CD4-positive, CD25-positive, alpha-beta regulatory T cell (primary cell): ENCODE data around the gene TUBB4B. TPM values are rescaled to one million over a fixed set of nuclear protein-coding genes. Genes with fewer than 3 reads are reported as not detected.
"Not testable (repeated sequence)": the region's sequence is repeated elsewhere in the genome, so short reads cannot be mapped to it uniquely, and the experiment has no call there.

Source experiments
- ATAC-seq, 2 donors: fragments of 150-1000 bp; cut with Tn5 transposase; one replicate each; pipeline ENCODE4 v1.10.0; 2021; ENCODE audit warnings: low read depth in 2 of 2, moderate number of reproducible peaks in 2 of 2, moderate library complexity in 1 of 2
- DNase-seq, 3 donors: peaks; one replicate each; pipeline versions ENCODE4 v3.0.0 to v3.0.0-alpha.2; 2012 to 2022; ENCODE audit warnings: mixed read lengths in 1 of 3
- H3K27ac ChIP-seq: one replicate; pipeline ENCODE4 v1.7.0; 2013; ENCODE audit warnings: mild to moderate bottlenecking, low read length; ENCODE audit not compliant: insufficient read depth, poor library complexity, severe bottlenecking
- H3K27me3 ChIP-seq: one replicate; pipeline ENCODE4 v1.7.0; 2013; ENCODE audit warnings: low read length; ENCODE audit not compliant: control insufficient read depth, insufficient read depth
- H3K36me3 ChIP-seq: one replicate; pipeline ENCODE4 v1.7.0; 2013; ENCODE audit warnings: mild to moderate bottlenecking, low read length, moderate library complexity; ENCODE audit not compliant: control insufficient read depth, insufficient read depth
- H3K4me1 ChIP-seq: 2 replicates; pipeline ENCODE4 v1.7.0; 2013; ENCODE audit warnings: mild to moderate bottlenecking, low read length; ENCODE audit not compliant: insufficient read depth, control insufficient read depth, poor library complexity, severe bottlenecking
- H3K4me3 ChIP-seq: one replicate; pipeline ENCODE4 v1.7.0; 2013; ENCODE audit warnings: low read depth, mild to moderate bottlenecking, low read length, moderate library complexity
- H3K9me3 ChIP-seq, 2 experiments: 1 replicate in 1 of 2; 2 replicates in 1 of 2; pipeline ENCODE4 v1.7.0; 2013; ENCODE audit warnings: low read length in 2 of 2, mild to moderate bottlenecking in 1 of 2, moderate library complexity in 1 of 2; ENCODE audit not compliant: control insufficient read depth in 2 of 2
- H3K27ac Mint-ChIP-seq, 3 donors: one replicate each; pipeline ENCODE4 v1.8.0; 2020 to 2022; ENCODE audit warnings: mild to moderate bottlenecking in 3 of 3, mixed read lengths in 3 of 3, moderate library complexity in 2 of 3
- H3K27me3 Mint-ChIP-seq: one replicate; pipeline ENCODE4 v1.8.0; 2022; ENCODE audit warnings: mild to moderate bottlenecking, mixed read lengths
- H3K36me3 Mint-ChIP-seq: one replicate; pipeline ENCODE4 v1.8.0; 2020; ENCODE audit warnings: mixed read lengths
- H3K4me1 Mint-ChIP-seq, 4 donors: one replicate each; pipeline ENCODE4 v1.8.0; 2020 to 2022; ENCODE audit warnings: mixed read lengths in 4 of 4, mild to moderate bottlenecking in 1 of 4
- H3K4me3 Mint-ChIP-seq, 4 donors: one replicate each; pipeline ENCODE4 v1.8.0; 2020 to 2022; ENCODE audit warnings: mild to moderate bottlenecking in 4 of 4, mixed read lengths in 4 of 4, moderate library complexity in 3 of 4
- H3K9me3 Mint-ChIP-seq, 7 donors: one replicate each; pipeline ENCODE4 v1.8.0; 2020 to 2022; ENCODE audit warnings: mixed read lengths in 7 of 7, mild to moderate bottlenecking in 3 of 7, moderate library complexity in 2 of 7
- polyA plus RNA-seq, 4 donors: library from polyadenylated mRNA; unstranded; fragments of 300-500 nt; fragmentation: Illumina TruSeq; gene quantifications; one replicate each; pipeline ENCODE4 v1.2.3, GENCODE V29; 2021
- total RNA-seq: library from RNA; stranded (reverse); gene quantifications from one replicate; pipeline ENCODE4 v1.2.3, GENCODE V29; 2022

TUBB4B gene
- total and polyA plus RNA-seq, 5 donors from 2014 or later: 56.7 to 100 (median 72.9) TPM

GRCh38 chr9:137240318-137240840 is 708 bp upstream of the TUBB4B start:
- Mint-ChIP-seq H3K9me3 (no peaks in the 10 kb centered on the region), H3K4me1 (peaks cover 0 to 44% (median 15%) of the 10 kb centered on the region in 4 donors), H3K27me3 (peaks cover 6% of the 10 kb centered on the region), H3K27ac (peak overlapping the region in 1 of 3 donors; percentile 93), H3K36me3 (peaks cover 8% of the 10 kb centered on the region), H3K4me3 (peak overlapping the region; percentile 69 to 92 (median 79))
- Histone ChIP-seq H3K36me3 (peaks cover 5% of the 10 kb centered on the region), H3K9me3 (no peaks in the 10 kb centered on the region), H3K4me1 (peaks cover 59% of the 10 kb centered on the region), H3K27ac (peak overlapping the region; percentile 88), H3K27me3 (no peaks in the 10 kb centered on the region), H3K4me3 (peak overlapping the region; percentile 55)
- ATAC-seq (peak; percentile 17), DNase-seq (peak; percentile 66 to 85 (median 79))

- H3K27me3 ChIP-seq: no peaks in the 10 kb centered on the region
- Mint-ChIP-seq H3K27ac (peak overlapping the region in 2 of 3 donors; percentile 86 to 93), H3K4me1 (peaks cover 0 to 42% (median 15%) of the 10 kb centered on the region in 4 donors), H3K4me3 (peak overlapping the region; percentile 89 to 96 (median 92)), H3K36me3 (peaks cover 8% of the 10 kb centered on the region), H3K27me3 (peaks cover 6% of the 10 kb centered on the region), H3K9me3 (no peaks in the 10 kb centered on the region)
- DNase-seq (peak in 2 of 3 donors; percentile 66 to 73), ATAC-seq (peak; percentile 16 to 17)
- H3K4me3 ChIP-seq: peak overlapping the region; percentile 62
- peak overlapping the region; percentile 72 for H3K27ac ChIP-seq
- peaks cover 5% of the 10 kb centered on the region for H3K36me3 ChIP-seq
- H3K9me3 ChIP-seq: no peaks in the 10 kb centered on the region
- H3K4me1 ChIP-seq: peaks cover 48% of the 10 kb centered on the region
Observed at GRCh38 chr9:137241490-137242268, 592 bp downstream of the TUBB4B start.

- Histone ChIP-seq H3K4me3 (peak overlapping the region; percentile 62), H3K27ac (peak overlapping the region; percentile 72), H3K9me3 (no peaks in the 10 kb centered on the region), H3K36me3 (peaks cover 5% of the 10 kb centered on the region), H3K27me3 (no peaks in the 10 kb centered on the region), H3K4me1 (peaks cover 39% of the 10 kb centered on the region)
- H3K36me3 Mint-ChIP-seq: peaks cover 8% of the 10 kb centered on the region
- peak overlapping the region; percentile 86 to 89 (median 88) for H3K4me3 Mint-ChIP-seq
- peak overlapping the region; percentile 79 to 83 (median 80) for H3K27ac Mint-ChIP-seq
- H3K4me1 Mint-ChIP-seq: peaks cover 0 to 36% (median 15%) of the 10 kb centered on the region in 4 donors
- ATAC-seq: no peak
- peaks cover 6% of the 10 kb centered on the region for H3K27me3 Mint-ChIP-seq
- no peaks in the 10 kb centered on the region for H3K9me3 Mint-ChIP-seq
- peak in 1 of 3 donors; percentile 10 for DNase-seq
Observed at GRCh38 chr9:137242269-137243203, 1.4 kb downstream of the TUBB4B start.

GRCh38 chr9:137243266-137243625 is 2.2 kb downstream of the TUBB4B start:
- H3K4me1 Mint-ChIP-seq: peaks cover 0 to 34% (median 15%) of the 10 kb centered on the region in 4 donors
- not testable (repeated sequence) for H3K27me3 Mint-ChIP-seq, H3K27ac Mint-ChIP-seq

GRCh38 chr9:137243626-137244485 is 2.8 kb downstream of the TUBB4B start:
- Mint-ChIP-seq H3K4me1 (peaks cover 0 to 31% (median 15%) of the 10 kb centered on the region in 4 donors), H3K36me3 (peaks cover 8% of the 10 kb centered on the region), H3K9me3 (no peaks in the 10 kb centered on the region), H3K4me3 (peak overlapping the region; percentile 43 to 71 (median 51)), H3K27me3 (peaks cover 6% of the 10 kb centered on the region), H3K27ac (peak overlapping the region in 1 of 3 donors; percentile 38)
- Histone ChIP-seq H3K27ac (no peak overlapping the region), H3K4me3 (no peak overlapping the region), H3K36me3 (peaks cover 5% of the 10 kb centered on the region), H3K27me3 (no peaks in the 10 kb centered on the region), H3K4me1 (peaks cover 31% of the 10 kb centered on the region), H3K9me3 (no peaks in the 10 kb centered on the region)
- DNase-seq (no peak), ATAC-seq (no peak)

More at GRCh38 chr9:137243266-137243625, 2.2 kb downstream of the TUBB4B start:
- H3K9me3 ChIP-seq, H3K36me3 ChIP-seq, H3K4me3 ChIP-seq, H3K9me3 Mint-ChIP-seq, DNase-seq, H3K27me3 ChIP-seq, ATAC-seq, H3K27ac ChIP-seq, H3K36me3 Mint-ChIP-seq: not testable (repeated sequence)
- peak overlapping the region; percentile 28 to 88 (median 64) for H3K4me3 Mint-ChIP-seq
- H3K4me1 ChIP-seq: peaks cover 37% of the 10 kb centered on the region

- ATAC-seq: no peak
- Histone ChIP-seq H3K4me1 (peaks cover 23% of the 10 kb centered on the region), H3K4me3 (no peak overlapping the region), H3K27me3 (no peaks in the 10 kb centered on the region), H3K9me3 (no peaks in the 10 kb centered on the region), H3K36me3 (peaks cover 5% of the 10 kb centered on the region), H3K27ac (no peak overlapping the region)
- peak overlapping the region in 1 of 3 donors; percentile 32 for H3K27ac Mint-ChIP-seq
- DNase-seq: no peak
- peaks cover 0 to 24% (median 13%) of the 10 kb centered on the region in 4 donors for H3K4me1 Mint-ChIP-seq
- peaks cover 6% of the 10 kb centered on the region for H3K27me3 Mint-ChIP-seq
- H3K9me3 Mint-ChIP-seq: no peaks in the 10 kb centered on the region
- peaks cover 8% of the 10 kb centered on the region for H3K36me3 Mint-ChIP-seq
- peak overlapping the region in 2 of 4 donors; percentile 15 to 41 for H3K4me3 Mint-ChIP-seq
Observed at GRCh38 chr9:137244486-137245449, 3.7 kb downstream of the TUBB4B start.
